22Rv1 (cell line): ENCODE results near the gene STRIP2.

Experiments
- H3K27ac ChIP-seq: fragments of 450-650 bp; 2 replicates; pipeline ENCODE4 v1.5.1; 2017
- ZFX ChIP-seq: fragments of 450-650 bp; IDR thresholded peaks from 2 replicates; pipeline ENCODE4 v1.6.1; 2017; ENCODE audit warnings: antibody characterized with exemption, borderline replicate concordance
- TF ChIP-seq, protein P1 (sequence below): fragments of 450-650 bp; IDR thresholded peaks from 2 replicates; pipeline ENCODE4 v1.5.1; 2017; ENCODE audit warnings: mild to moderate bottlenecking

The STRIP2 gene

DNA sequence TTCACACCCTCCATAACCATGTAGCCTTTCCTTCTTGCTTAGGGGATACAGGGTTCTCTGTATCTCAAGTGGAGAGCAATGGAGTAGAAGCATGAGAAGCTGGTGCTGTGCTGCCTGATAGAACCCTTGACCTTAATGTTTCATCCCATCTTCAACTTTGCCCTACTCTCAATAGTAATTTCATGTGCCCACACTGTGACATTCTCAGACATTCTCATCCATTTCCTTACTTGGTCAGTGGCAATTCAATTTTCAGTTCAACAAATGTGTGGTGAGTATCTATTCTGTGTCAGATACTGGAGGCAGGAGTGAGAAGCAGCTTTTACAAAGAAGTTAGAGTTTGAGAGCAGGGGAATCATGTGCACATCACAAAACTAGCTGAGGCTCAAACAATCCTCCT is 16.1 kb downstream of the STRIP2 start:
- TF ChIP-seq, protein P1, sequence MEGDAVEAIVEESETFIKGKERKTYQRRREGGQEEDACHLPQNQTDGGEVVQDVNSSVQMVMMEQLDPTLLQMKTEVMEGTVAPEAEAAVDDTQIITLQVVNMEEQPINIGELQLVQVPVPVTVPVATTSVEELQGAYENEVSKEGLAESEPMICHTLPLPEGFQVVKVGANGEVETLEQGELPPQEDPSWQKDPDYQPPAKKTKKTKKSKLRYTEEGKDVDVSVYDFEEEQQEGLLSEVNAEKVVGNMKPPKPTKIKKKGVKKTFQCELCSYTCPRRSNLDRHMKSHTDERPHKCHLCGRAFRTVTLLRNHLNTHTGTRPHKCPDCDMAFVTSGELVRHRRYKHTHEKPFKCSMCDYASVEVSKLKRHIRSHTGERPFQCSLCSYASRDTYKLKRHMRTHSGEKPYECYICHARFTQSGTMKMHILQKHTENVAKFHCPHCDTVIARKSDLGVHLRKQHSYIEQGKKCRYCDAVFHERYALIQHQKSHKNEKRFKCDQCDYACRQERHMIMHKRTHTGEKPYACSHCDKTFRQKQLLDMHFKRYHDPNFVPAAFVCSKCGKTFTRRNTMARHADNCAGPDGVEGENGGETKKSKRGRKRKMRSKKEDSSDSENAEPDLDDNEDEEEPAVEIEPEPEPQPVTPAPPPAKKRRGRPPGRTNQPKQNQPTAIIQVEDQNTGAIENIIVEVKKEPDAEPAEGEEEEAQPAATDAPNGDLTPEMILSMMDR = no peak
- no peak for TF ChIP-seq ZFX
- no peak overlapping the region for H3K27ac ChIP-seq

DNA sequence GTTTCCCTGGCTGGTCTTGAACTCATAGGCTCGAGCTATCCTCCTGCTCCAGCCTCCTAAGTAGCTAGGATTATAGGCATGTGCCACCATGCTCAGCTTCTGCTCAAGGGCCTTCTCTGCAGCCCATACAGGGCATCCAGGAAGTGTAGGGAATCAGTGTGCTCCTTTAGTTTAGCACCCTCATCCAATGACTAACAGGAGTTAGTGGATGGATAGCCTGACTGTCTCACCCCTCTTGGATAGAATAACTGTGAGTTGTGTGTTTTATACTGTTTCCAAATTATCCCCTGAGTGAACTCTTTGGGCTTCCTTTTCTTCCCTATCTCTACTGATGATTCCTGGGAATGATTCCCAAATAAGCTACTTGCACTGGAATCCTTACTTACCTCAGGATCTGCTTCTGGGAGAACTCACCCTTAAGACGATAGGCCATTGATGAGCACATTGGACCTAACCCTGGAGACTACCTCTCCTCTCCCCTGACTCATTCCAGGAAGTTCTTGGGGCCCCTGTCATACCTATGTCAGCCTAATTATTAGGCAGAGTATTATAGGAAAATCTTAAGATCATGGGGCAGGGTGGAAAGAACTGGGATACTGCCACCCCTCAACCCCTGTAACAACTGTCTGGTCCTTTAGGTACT is 18.5 kb downstream of the STRIP2 start:
- no peak overlapping the region for H3K27ac ChIP-seq
- TF ChIP-seq, protein P1 = no peak
- TF ChIP-seq ZFX = no peak

DNA sequence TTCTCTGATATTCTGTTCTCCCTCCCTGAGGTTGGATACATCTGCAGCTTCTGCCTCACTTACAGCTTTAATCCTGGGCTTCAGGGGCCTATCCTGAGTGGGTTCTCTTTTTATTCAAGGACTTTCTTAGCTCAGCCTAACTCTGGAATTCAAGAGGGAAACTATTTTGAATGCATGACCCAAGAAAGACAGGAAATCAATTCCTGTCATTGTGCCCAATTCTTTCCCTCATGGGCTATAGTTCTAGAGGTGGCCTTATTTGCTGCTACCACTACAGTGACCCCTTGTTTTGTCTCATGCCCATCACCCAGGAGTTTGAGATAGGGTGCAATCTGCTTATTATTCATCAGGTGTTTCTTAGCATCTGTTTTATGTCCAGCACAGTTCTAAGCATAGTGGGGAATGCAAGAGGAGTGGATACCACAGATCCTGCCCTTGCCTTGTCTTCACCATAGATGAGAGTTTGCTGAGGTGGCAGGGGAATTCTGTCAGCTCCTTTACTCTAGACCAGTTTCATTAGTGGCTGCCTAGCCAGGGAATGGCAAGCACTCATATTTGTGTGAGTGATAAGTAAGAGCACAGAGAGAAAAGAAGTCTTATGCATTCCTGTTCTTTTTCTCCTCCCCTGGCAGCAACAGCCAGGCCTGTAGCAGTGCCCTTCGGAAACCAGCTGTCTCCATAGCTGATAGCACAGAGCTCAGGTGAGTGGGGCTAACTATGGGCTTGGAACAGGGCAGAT is 19.4 kb downstream of the STRIP2 start:
- H3K27ac ChIP-seq = no peak overlapping the region
- TF ChIP-seq, protein P1 = no peak
- TF ChIP-seq ZFX = no peak

DNA sequence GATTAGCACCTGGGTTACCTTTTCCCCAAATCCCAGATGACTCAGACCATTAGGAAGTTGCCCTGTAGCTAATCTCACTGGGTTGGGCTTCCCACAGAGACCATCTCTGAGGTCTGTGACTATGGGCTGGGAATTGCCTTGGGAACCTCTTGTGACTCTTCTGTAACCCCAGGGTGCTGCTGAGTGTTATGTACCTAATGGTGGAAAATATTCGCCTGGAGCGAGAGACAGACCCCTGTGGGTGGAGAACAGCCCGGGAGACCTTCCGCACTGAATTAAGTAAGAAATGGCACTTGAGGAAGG is 20.0 kb downstream of the STRIP2 start:
- TF ChIP-seq, protein P1 = no peak
- no peak for TF ChIP-seq ZFX

DNA sequence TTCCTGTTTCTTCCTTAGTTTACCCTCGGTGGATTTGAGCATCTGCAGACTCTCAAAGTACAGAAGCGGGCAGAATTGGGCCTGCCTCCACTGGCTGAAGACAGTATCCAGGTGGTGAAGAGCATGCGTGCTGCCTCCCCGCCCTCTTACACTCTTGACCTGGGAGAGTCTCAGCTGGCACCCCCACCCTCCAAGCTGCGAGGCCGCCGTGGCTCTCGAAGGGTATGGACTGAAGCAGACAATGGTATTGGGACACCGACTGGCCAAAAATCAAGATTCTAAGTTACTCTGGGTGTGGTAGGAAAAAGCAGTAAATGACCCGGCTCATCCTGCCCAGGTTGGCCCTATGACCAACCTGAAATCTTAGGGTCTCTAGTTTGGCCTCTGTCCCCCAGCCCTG is 22.2 kb downstream of the STRIP2 start:
- H3K27ac ChIP-seq = no peak overlapping the region
- no peak for TF ChIP-seq ZFX
- TF ChIP-seq, protein P1 = no peak

More for the DNA sequence above, 20.0 kb downstream of the STRIP2 start:
- H3K27ac ChIP-seq = no peak overlapping the region

DNA sequence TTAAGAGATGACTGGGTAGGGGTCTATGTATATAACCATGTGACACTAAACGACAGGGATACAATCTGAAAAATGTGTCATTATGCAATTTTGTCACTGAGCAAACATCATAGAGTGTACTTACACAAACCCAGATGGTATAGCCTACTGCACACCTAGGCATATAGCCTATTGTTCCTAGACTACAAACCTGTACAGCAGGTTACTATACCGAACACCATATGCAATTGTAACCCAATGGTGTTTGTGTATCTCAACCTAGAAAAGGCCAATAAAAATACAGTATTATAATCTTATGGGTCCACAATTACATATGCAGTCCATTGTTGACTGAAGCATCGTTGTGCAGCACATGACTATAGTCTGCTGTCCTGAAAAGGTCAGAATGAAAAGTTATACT is 22.9 kb downstream of the STRIP2 start:
- TF ChIP-seq, protein P1 = no peak
- TF ChIP-seq ZFX = no peak
- H3K27ac ChIP-seq = no peak overlapping the region

DNA sequence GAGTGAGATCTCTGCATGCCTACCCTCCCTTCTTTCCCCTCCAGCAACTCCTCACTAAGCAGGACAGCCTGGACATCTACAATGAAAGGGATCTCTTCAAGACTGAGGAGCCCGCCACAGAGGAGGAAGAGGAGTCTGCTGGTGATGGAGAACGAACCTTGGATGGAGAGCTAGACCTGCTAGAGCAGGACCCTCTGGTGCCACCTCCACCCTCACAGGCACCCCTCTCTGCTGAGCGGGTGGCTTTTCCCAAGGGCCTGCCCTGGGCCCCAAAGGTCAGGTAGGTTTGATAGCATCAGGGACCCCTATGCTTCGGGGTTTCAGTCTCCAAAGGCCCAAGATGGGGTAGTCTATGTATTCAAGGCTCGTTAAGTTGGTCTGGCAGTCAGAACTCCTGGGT is 23.9 kb downstream of the STRIP2 start:
- no peak overlapping the region for H3K27ac ChIP-seq
- TF ChIP-seq ZFX = no peak
- TF ChIP-seq, protein P1 = no peak
